IMR-90 (cell line): ENCODE results near the gene CTRB1. TPM values are rescaled to one million over a fixed set of nuclear protein-coding genes. Genes with fewer than 3 reads are reported as not detected.
A peak's percentile ranks its signal among the peaks of the same experiment; 100 is the strongest.

ENCODE experiments used
- ATAC-seq: fragments of 200-7000 bp; cut with Tn5 transposase; 2 replicates; pipeline ENCODE4 v1.9.1; 2020; ENCODE audit warnings: low read depth, mild to moderate bottlenecking, moderate library complexity
- BruUV-seq: library from RNA; stranded (reverse); fragments of 400-500 nt; replicated peaks from 2 replicates; lab custom pipeline; 2021; lab: Mats Ljungman, UMichigan
- CTCF ChIA-PET: fragments of 300-600 bp; formaldehyde crosslinking; extraction: SDS; loops from one replicate; lab custom pipeline; 2021; ENCODE audit warnings: antibody characterized with exemption; lab: Yijun Ruan, JAX
- POLR2A ChIA-PET: fragments of 300-600 bp; sonication (Branson Sonifier 250); formaldehyde crosslinking; loops from one replicate; lab custom pipeline; 2022; ENCODE audit warnings: antibody characterized with exemption; ENCODE audit not compliant: unreplicated experiment; lab: Charles Lee
- DNase-seq: peaks from one replicate; pipeline ENCODE4 v3.0.0; 2013
- H2AFZ ChIP-seq: replicated peaks from 2 replicates; pipeline ENCODE3; 2013; ENCODE audit warnings: low read length, mild to moderate bottlenecking; ENCODE audit not compliant: poor library complexity
- H2AK5ac ChIP-seq: 2 replicates; pipeline ENCODE4 v1.6.1; 2013; ENCODE audit warnings: low read depth, low read length, inconsistent platforms
- H2AK9ac ChIP-seq: replicated peaks from 2 replicates; pipeline ENCODE3; 2013; ENCODE audit warnings: mild to moderate bottlenecking, low read depth, low read length, moderate library complexity; ENCODE audit not compliant: poor library complexity
- H2BK120ac ChIP-seq: 2 replicates; pipeline ENCODE4 v1.6.1; 2013; ENCODE audit warnings: low read depth, low read length, inconsistent platforms
- H2BK15ac ChIP-seq: 3 replicates; pipeline ENCODE4 v1.6.1; 2013; ENCODE audit warnings: low read depth, low read length, inconsistent platforms
- H2BK20ac ChIP-seq: 2 replicates; pipeline ENCODE4 v1.6.1; 2013; ENCODE audit warnings: low read depth, mild to moderate bottlenecking, inconsistent platforms, low read length, moderate library complexity
- H2BK5ac ChIP-seq: 2 replicates; pipeline ENCODE4 v1.6.1; 2013; ENCODE audit warnings: mild to moderate bottlenecking, low read depth, low read length, inconsistent platforms; ENCODE audit not compliant: poor library complexity, severe bottlenecking
- H3K14ac ChIP-seq: replicated peaks from 2 replicates; pipeline ENCODE4 v1.6.1; 2013; ENCODE audit warnings: low read depth, low read length, inconsistent platforms
- H3K18ac ChIP-seq: 2 replicates; pipeline ENCODE4 v1.6.1; 2013; ENCODE audit warnings: low read depth, low read length, control low read depth
- H3K23ac ChIP-seq: 2 replicates; pipeline ENCODE4 v1.6.1; 2013; ENCODE audit warnings: low read depth, low read length, inconsistent platforms
- H3K27ac ChIP-seq: 2 replicates; pipeline ENCODE4 v1.5.1; 2013; ENCODE audit warnings: mild to moderate bottlenecking, control low read depth, low read length; ENCODE audit not compliant: insufficient read depth
- H3K27me3 ChIP-seq: 2 replicates; pipeline ENCODE4 v1.6.1; 2013; ENCODE audit warnings: low read length; ENCODE audit not compliant: control insufficient read depth, insufficient read depth
- H3K36me3 ChIP-seq: 2 replicates; pipeline ENCODE4 v1.6.1; 2013; ENCODE audit warnings: low read length, mixed read lengths; ENCODE audit not compliant: control insufficient read depth, insufficient read depth
- H3K4ac ChIP-seq: 2 replicates; pipeline ENCODE4 v1.6.1; 2013; ENCODE audit warnings: low read depth, low read length, inconsistent platforms
- H3K4me1 ChIP-seq: 2 replicates; pipeline ENCODE4 v1.6.1; 2013; ENCODE audit warnings: low read length, mixed read lengths; ENCODE audit not compliant: control insufficient read depth, insufficient read depth
- H3K4me2 ChIP-seq: 2 replicates; pipeline ENCODE4 v1.6.1; 2013; ENCODE audit warnings: low read depth, mild to moderate bottlenecking, control low read depth, low read length, moderate library complexity
- H3K4me3 ChIP-seq: 2 replicates; pipeline ENCODE4 v1.5.1; 2013; ENCODE audit warnings: low read depth, mild to moderate bottlenecking, control low read depth, low read length, moderate library complexity; ENCODE audit not compliant: insufficient read depth
- H3K56ac ChIP-seq: 2 replicates; pipeline ENCODE4 v1.6.1; 2013; ENCODE audit warnings: low read length, inconsistent platforms; ENCODE audit not compliant: insufficient read depth; ENCODE audit errors: extremely low read depth
- H3K79me1 ChIP-seq, 2 experiments: 2 replicates each; pipeline ENCODE4 v1.6.1; 2013; ENCODE audit warnings: low read length in 2 of 2, inconsistent platforms in 1 of 2, low read depth in 1 of 2
- H3K9ac ChIP-seq: 2 replicates; pipeline ENCODE4 v1.6.1; 2013; ENCODE audit warnings: low read depth, low read length, control low read depth
- H3K9me1 ChIP-seq: 2 replicates; pipeline ENCODE4 v1.6.1; 2013; ENCODE audit warnings: low read length, inconsistent platforms; ENCODE audit not compliant: insufficient read depth
- H3K9me3 ChIP-seq: 2 replicates; pipeline ENCODE4 v1.6.1; 2013; ENCODE audit warnings: low read length; ENCODE audit not compliant: control insufficient read depth, insufficient read depth
- H4K20me1 ChIP-seq: 2 replicates; pipeline ENCODE4 v1.6.1; 2013; ENCODE audit warnings: low read length, inconsistent platforms; ENCODE audit not compliant: insufficient read depth
- H4K5ac ChIP-seq: 2 replicates; pipeline ENCODE4 v1.6.1; 2013; ENCODE audit warnings: mild to moderate bottlenecking, low read depth, low read length, control low read depth
- H4K8ac ChIP-seq, 2 experiments: 2 replicates each; pipeline ENCODE4 v1.6.1; 2013; ENCODE audit warnings: low read depth in 2 of 2, low read length in 2 of 2, control low read depth in 1 of 2, inconsistent platforms in 1 of 2
- H4K91ac ChIP-seq: 2 replicates; pipeline ENCODE4 v1.6.1; 2013; ENCODE audit warnings: low read depth, low read length, inconsistent platforms; ENCODE audit not compliant: insufficient read depth
- BHLHE40 ChIP-seq: fragments of 150-350 bp; IDR thresholded peaks from 2 replicates; pipeline ENCODE4 v1.6.1; 2016; ENCODE audit warnings: mild to moderate bottlenecking, low read depth, low read length
- CEBPB ChIP-seq: IDR thresholded peaks from 2 replicates; pipeline ENCODE4 v1.6.1; 2012; ENCODE audit warnings: low read depth, low read length, improper control_type of control experiment
- CHD1 ChIP-seq: IDR thresholded peaks from 2 replicates; pipeline ENCODE4 v1.6.1; 2012; ENCODE audit warnings: low read depth, low read length, improper control_type of control experiment
- ELK1 ChIP-seq: fragments of 150-350 bp; IDR thresholded peaks from 2 replicates; pipeline ENCODE4 v1.6.1; 2016; ENCODE audit warnings: low read depth, mild to moderate bottlenecking, low read length, moderate library complexity, borderline replicate concordance
- FOS ChIP-seq: fragments of 150-350 bp; IDR thresholded peaks from 2 replicates; pipeline ENCODE4 v1.6.1; 2016; ENCODE audit warnings: low read depth, low read length
- MAFK ChIP-seq: IDR thresholded peaks from 2 replicates; pipeline ENCODE4 v1.6.1; 2012; ENCODE audit warnings: low read depth, low read length, improper control_type of control experiment
- MAZ ChIP-seq: IDR thresholded peaks from 2 replicates; pipeline ENCODE4 v1.6.1; 2012; ENCODE audit warnings: low read depth, mild to moderate bottlenecking, low read length, improper control_type of control experiment, moderate library complexity, borderline replicate concordance
- MXI1 ChIP-seq: IDR thresholded peaks from 2 replicates; pipeline ENCODE4 v1.6.1; 2012; ENCODE audit warnings: low read depth, mild to moderate bottlenecking, low read length, moderate library complexity, borderline replicate concordance
- NFE2L2 ChIP-seq: fragments of 150-350 bp; IDR thresholded peaks from 2 replicates; pipeline ENCODE4 v1.6.1; 2016; ENCODE audit warnings: low read depth, mild to moderate bottlenecking, low read length
- POLR2A ChIP-seq: IDR thresholded peaks from 2 replicates; pipeline ENCODE4 v1.6.1; 2012; ENCODE audit warnings: mild to moderate bottlenecking, low read depth, low read length
- RCOR1 ChIP-seq: IDR thresholded peaks from 2 replicates; pipeline ENCODE4 v1.6.1; 2012; ENCODE audit warnings: mild to moderate bottlenecking, low read length, improper control_type of control experiment; ENCODE audit not compliant: insufficient replicate concordance
- RFX5 ChIP-seq: IDR thresholded peaks from 2 replicates; pipeline ENCODE4 v1.8.0; 2012; ENCODE audit warnings: low read depth, mild to moderate bottlenecking, low read length, moderate library complexity
- SMC3 ChIP-seq: fragments of 150-350 bp; IDR thresholded peaks from 2 replicates; pipeline ENCODE4 v1.6.1; 2016; ENCODE audit warnings: low read depth, mild to moderate bottlenecking, antibody characterized with exemption, low read length, moderate library complexity
- USF2 ChIP-seq: fragments of 150-350 bp; IDR thresholded peaks from 2 replicates; pipeline ENCODE4 v1.6.1; 2017; ENCODE audit warnings: mild to moderate bottlenecking, antibody characterized with exemption, low read length, low read depth
- WGBS, 2 experiments: methylation state at CpG; one replicate each; pipeline versions ENCODE4 v1.1.5 to v1.1.7; 2013; ENCODE audit warnings: missing lambda C conversion rate in 2 of 2; ENCODE audit not compliant: insufficient read length in 1 of 2; ENCODE audit errors: extremely low coverage in 2 of 2; 5-methylcytosine and 5-hydroxymethylcytosine counted together
- dilution Hi-C: fragments of 300-500 bp; cut with HindIII; formaldehyde crosslinking; loops from one replicate; pipeline ENCODE4 v1.14.3; 2018; ENCODE audit warnings: low sequenced_read_pairs; ENCODE audit not compliant: unreplicated experiment
- in situ Hi-C: fragments of 300-500 bp; cut with MboI; formaldehyde crosslinking; loops from 3 replicates; pipeline ENCODE4 v1.14.3; 2019; ENCODE audit warnings: low sequenced_read_pairs, inconsistent platforms, mixed read lengths
- intact Hi-C: fragments of 100-400 bp; cut with micrococcal nuclease; formaldehyde crosslinking; loops from 2 replicates; pipeline ENCODE4 v1.10.0; 2022
- polyA plus RNA-seq, 3 experiments: library from polyadenylated mRNA; depleted of rRNA; stranded (reverse); fragments of >200 nt; gene quantifications; 2 replicates each; pipeline ENCODE4 v1.2.3, GENCODE V29; 2012; ENCODE audit warnings: low replicate concordance in 1 of 3
- total RNA-seq: library from RNA; depleted of rRNA; stranded (reverse); fragments of >200 nt; gene quantifications from 2 replicates; pipeline ENCODE4 v1.2.3, GENCODE V29; 2012

Gene CTRB1
- total and polyA plus RNA-seq, 2 of the 4 experiments (the other 2 are of a cell fraction), result not detected

- WGBS, 2 experiments, result 0% methylated on average over 8 of the region's 25 CpGs; no CpG with 5 or more reads in 1 of the 2 experiments
- H3K9me3 ChIP-seq, result no peaks in the 10 kb centered on the region
- intact Hi-C loops, result loop anchor here (1.0 kb wide), 1 partner anchor 20 kb away; no protein-coding TSS in a partner anchor
- peaks cover 28% of the 10 kb centered on the region for H3K36me3 ChIP-seq
- peak overlapping the region; percentile 99 for H2BK20ac ChIP-seq
- ATAC-seq (peak; percentile 73), DNase-seq (peak; percentile 98)
- H4K5ac ChIP-seq, result peak overlapping the region; percentile 79
- dilution Hi-C loops, result no loop called here
- peak overlapping the region; percentile 100 for H3K4ac ChIP-seq
- peak overlapping the region; percentile 99 for H2BK120ac ChIP-seq
- H2BK5ac ChIP-seq, result peak overlapping the region; percentile 98
- peak overlapping the region; percentile 32 for H3K4me2 ChIP-seq
- peak overlapping the region; percentile 100 for H4K91ac ChIP-seq
- peak overlapping the region; percentile 99 for H3K23ac ChIP-seq
- peaks cover 57% of the 10 kb centered on the region for H3K4me1 ChIP-seq
- CTCF ChIA-PET, result interaction anchor here (1.0 kb wide), 2 partner anchors 132 to 171 kb away, joined by 3 to 4 read pairs; no protein-coding TSS in a partner anchor
- no peak overlapping the region for H3K4me3 ChIP-seq
- H3K18ac ChIP-seq, result peak overlapping the region; percentile 92
- peaks cover 79% of the 10 kb centered on the region for H4K20me1 ChIP-seq
- peak overlapping the region; percentile 99 for H2AK9ac ChIP-seq
- peaks cover 8 to 54% of the 10 kb centered on the region in 2 experiments; a peak in 3 of 4 replicates for H3K79me1 ChIP-seq
- peak overlapping the region; percentile 97 for H3K56ac ChIP-seq
- in situ Hi-C loops, result no loop called here
- no TSS peak for BruUV-seq
- peak overlapping the region; percentile 97 to 100 for H4K8ac ChIP-seq
- peak overlapping the region; percentile 99 for H2AK5ac ChIP-seq
- H3K9me1 ChIP-seq, result peaks cover 46% of the 10 kb centered on the region
- no peaks in the 10 kb centered on the region for H3K27me3 ChIP-seq
- peak overlapping the region; percentile 93 for H3K27ac ChIP-seq
- TF ChIP-seq POLR2A (peak; percentile 78), MAZ (peak; percentile 98), MAFK (no peak), FOS (peak; percentile 96), CEBPB (0 out of 2 replicates have a peak, but pooled peaks have one; percentile 0), BHLHE40 (peak; percentile 92), ELK1 (peak; percentile 95), SMC3 (no peak), NFE2L2 (0 out of 2 replicates have a peak, but pooled peaks have one; percentile 4), USF2 (peak; percentile 92), MXI1 (peak; percentile 68; the same call in 1 of the 2 replicates), RCOR1 (peak; percentile 91), CHD1 (no peak), RFX5 (no peak)
- peak overlapping the region; percentile 81 for H2AFZ ChIP-seq
- POLR2A ChIA-PET, result interaction anchor here (0.7 kb wide), 2 partner anchors 19 to 23 kb away, joined by 3 to 5 read pairs; no protein-coding TSS in a partner anchor
- peak overlapping the region; percentile 72 for H3K9ac ChIP-seq
- peak overlapping the region; percentile 100 for H3K14ac ChIP-seq
- H2BK15ac ChIP-seq, result peak overlapping the region; percentile 97
Observed at GRCh38 chr16:75244844-75245758, 26.3 kb downstream of the CTRB1 start.
